Measurements from ENCODE around the gene PDZD7.
A peak's percentile ranks its signal among the peaks of the same experiment; 100 is the strongest.

GRCh38 chr10:101041252-101041761 lies 10.4 kb upstream of the PDZD7 start:
- TF ChIP-seq POLR2A (IDR thresholded peaks at IDR 0.05) (no peak), CTCF (IDR thresholded peaks at IDR 0.05) (peak; percentile 32 to 69 (median 49))

Data from ovary (tissue), 3 donors.